Ishikawa (cell line): Measurements from ENCODE around the gene GPR55.

Experiments
- CEBPB ChIP-seq: IDR thresholded peaks from 2 replicates; pipeline ENCODE4 v1.6.1; 2012
- CREB1 ChIP-seq: IDR thresholded peaks from 2 replicates; pipeline ENCODE4 v1.6.1; 2012; ENCODE audit warnings: low read depth
- EGR1 ChIP-seq: IDR thresholded peaks from 2 replicates; pipeline ENCODE4 v1.6.1; 2012
- EP300 ChIP-seq: IDR thresholded peaks from 2 replicates; pipeline ENCODE4 v1.6.1; 2012; ENCODE audit warnings: borderline replicate concordance
- FOXM1 ChIP-seq: IDR thresholded peaks from 2 replicates; pipeline ENCODE4 v1.6.1; 2012; ENCODE audit warnings: low read depth, borderline replicate concordance
- NFIC ChIP-seq: IDR thresholded peaks from 2 replicates; pipeline ENCODE4 v1.6.1; 2012
- RAD21 ChIP-seq: IDR thresholded peaks from 2 replicates; pipeline ENCODE4 v1.6.1; 2012; ENCODE audit warnings: low read depth
- TAF1 ChIP-seq: IDR thresholded peaks from 2 replicates; pipeline ENCODE4 v1.6.1; 2012; ENCODE audit warnings: low read depth, mild to moderate bottlenecking
- TCF12 ChIP-seq: IDR thresholded peaks from 2 replicates; pipeline ENCODE4 v1.6.1; 2012; ENCODE audit warnings: low read depth
- TEAD4 ChIP-seq: IDR thresholded peaks from 2 replicates; pipeline ENCODE4 v1.6.1; 2012
- YY1 ChIP-seq: IDR thresholded peaks from 2 replicates; pipeline ENCODE4 v1.6.1; 2012; ENCODE audit warnings: low read depth
- ZBTB7A ChIP-seq: IDR thresholded peaks from 2 replicates; pipeline ENCODE4 v1.6.1; 2012; ENCODE audit warnings: low read depth
- TF ChIP-seq, protein P1 (sequence below): IDR thresholded peaks from 2 replicates; pipeline ENCODE4 v1.6.1; 2012
- TF ChIP-seq, protein P2 (sequence below): IDR thresholded peaks from 2 replicates; pipeline ENCODE4 v1.6.1; 2012; ENCODE audit warnings: low read depth, mild to moderate bottlenecking
- TF ChIP-seq, protein P3 (sequence below): IDR thresholded peaks from 2 replicates; pipeline ENCODE4 v1.6.1; 2012

GPR55 gene

DNA sequence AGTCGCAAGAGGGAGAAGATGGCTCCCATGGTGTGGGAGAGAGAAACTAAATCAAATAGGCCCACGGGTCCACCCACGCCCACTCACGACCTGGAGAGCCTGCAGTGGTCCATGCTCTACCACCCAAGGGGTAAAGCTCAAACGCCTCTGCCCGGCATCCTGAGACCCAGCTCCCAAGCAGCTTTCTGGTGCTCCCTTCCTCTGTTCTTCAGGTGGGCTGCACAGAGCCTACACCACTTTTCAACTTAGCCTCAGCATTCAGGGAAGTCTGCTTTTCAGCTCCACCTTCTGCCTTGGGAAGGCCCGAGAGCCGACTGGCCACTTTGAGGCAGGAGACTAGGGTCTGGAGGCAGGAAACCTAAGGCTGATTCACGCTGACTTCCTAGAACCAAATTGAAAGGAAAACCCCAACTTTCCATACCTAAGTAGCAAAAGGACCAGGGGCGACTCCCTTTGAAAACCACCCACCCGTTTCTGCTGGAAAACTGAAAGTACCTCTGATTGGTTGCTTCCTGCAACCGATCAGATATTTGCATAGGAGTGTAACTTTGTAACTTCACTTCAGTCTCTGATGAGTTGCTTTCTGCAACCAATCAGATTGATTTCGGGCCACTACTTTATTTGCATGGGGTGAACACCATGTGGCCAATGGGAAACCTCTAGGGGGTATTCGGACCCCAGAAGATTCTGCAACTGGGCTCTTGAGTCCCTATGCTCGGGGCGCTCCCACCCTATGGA is 44.0 kb upstream of the GPR55 start:
- TF ChIP-seq, protein P1, sequence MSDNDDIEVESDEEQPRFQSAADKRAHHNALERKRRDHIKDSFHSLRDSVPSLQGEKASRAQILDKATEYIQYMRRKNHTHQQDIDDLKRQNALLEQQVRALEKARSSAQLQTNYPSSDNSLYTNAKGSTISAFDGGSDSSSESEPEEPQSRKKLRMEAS: no peak
- TF ChIP-seq, protein P2, sequence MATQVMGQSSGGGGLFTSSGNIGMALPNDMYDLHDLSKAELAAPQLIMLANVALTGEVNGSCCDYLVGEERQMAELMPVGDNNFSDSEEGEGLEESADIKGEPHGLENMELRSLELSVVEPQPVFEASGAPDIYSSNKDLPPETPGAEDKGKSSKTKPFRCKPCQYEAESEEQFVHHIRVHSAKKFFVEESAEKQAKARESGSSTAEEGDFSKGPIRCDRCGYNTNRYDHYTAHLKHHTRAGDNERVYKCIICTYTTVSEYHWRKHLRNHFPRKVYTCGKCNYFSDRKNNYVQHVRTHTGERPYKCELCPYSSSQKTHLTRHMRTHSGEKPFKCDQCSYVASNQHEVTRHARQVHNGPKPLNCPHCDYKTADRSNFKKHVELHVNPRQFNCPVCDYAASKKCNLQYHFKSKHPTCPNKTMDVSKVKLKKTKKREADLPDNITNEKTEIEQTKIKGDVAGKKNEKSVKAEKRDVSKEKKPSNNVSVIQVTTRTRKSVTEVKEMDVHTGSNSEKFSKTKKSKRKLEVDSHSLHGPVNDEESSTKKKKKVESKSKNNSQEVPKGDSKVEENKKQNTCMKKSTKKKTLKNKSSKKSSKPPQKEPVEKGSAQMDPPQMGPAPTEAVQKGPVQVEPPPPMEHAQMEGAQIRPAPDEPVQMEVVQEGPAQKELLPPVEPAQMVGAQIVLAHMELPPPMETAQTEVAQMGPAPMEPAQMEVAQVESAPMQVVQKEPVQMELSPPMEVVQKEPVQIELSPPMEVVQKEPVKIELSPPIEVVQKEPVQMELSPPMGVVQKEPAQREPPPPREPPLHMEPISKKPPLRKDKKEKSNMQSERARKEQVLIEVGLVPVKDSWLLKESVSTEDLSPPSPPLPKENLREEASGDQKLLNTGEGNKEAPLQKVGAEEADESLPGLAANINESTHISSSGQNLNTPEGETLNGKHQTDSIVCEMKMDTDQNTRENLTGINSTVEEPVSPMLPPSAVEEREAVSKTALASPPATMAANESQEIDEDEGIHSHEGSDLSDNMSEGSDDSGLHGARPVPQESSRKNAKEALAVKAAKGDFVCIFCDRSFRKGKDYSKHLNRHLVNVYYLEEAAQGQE: no peak
- TF ChIP-seq CEBPB (no peak), EP300 (no peak)

DNA sequence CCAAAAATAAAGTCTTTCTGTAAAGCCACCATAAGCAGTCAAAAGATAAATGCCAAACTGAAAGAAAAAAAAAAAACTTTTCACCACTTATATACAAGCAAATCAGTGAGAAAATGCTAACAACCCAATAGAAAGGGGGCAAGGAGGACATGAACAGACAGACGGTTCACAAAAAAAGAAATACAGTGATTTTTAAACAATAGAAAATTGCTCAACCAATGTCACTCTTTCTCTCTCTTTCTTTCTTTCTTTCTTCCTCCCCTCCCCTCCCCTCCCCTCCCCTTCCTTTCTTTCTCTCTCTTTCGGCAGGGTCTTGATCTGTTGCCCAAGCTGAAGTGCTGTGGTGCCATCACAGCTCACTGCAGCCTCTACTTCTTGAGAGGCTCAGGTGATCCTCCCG is 42.1 kb upstream of the GPR55 start:
- TF ChIP-seq, protein P3, sequence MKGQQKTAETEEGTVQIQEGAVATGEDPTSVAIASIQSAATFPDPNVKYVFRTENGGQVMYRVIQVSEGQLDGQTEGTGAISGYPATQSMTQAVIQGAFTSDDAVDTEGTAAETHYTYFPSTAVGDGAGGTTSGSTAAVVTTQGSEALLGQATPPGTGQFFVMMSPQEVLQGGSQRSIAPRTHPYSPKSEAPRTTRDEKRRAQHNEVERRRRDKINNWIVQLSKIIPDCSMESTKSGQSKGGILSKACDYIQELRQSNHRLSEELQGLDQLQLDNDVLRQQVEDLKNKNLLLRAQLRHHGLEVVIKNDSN: no peak
- TF ChIP-seq TEAD4 (no peak), RAD21 (no peak), CEBPB (no peak), TCF12 (no peak), ZBTB7A (no peak), TAF1 (no peak)
- TF ChIP-seq, protein P1: no peak

DNA sequence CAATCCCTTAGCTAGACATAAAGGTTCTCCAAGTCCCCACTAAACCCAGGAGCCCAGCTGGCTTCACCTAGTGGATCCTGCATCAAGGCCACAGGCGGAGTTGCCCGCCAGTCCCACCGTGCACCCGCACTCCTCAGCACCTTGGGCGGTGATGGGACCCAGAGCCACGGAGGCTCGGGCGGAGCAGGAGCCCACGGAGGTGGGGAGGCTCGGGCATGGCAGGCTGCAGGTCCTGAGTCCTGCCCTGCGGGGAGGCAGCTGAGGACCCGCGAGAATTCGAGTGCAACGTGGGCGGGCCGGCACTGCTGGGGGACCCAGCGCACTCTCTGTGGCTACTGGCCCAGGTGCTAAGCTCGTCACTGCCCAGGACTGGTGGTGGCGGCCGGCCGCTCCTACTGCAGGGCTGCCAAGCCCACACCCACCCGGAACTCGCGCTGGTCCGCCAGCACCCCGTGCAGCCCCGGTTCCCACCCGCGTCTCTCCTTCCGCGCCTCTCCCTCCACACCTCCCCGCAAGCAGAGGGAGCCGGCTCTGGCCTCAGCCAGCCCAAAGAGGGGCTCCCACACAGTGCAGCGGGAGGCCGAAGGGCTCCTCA is 39.2 kb upstream of the GPR55 start:
- TF ChIP-seq, protein P1: no peak
- TF ChIP-seq RAD21: no peak
- no peak for TF ChIP-seq EGR1
- TF ChIP-seq, protein P3: no peak
- no peak for TF ChIP-seq NFIC
- TF ChIP-seq EP300: no peak
- TF ChIP-seq CEBPB: no peak
- no peak for TF ChIP-seq CREB1
- TF ChIP-seq FOXM1: no peak
- TF ChIP-seq, protein P2: no peak

DNA sequence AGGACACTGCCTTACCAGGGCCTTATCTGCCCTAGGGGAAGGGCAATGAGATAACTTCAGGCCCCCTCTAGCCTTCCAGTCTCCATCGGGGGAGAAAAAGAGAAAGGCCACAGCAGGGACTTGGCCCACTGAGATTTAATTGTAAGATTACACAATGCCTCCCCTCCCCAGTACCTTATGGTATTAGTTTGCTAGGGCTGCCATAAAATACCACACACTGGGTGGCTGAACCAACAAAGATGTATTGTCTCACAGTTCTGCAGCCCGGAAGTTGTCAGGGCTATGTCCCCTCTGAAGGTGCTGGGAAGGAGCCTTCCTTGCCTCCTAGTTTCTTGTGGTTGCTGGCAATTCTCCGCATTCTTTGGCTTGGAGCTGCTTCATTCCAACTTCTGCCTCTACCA is 36.0 kb upstream of the GPR55 start:
- TF ChIP-seq NFIC (no peak), RAD21 (no peak), TCF12 (no peak), FOXM1 (no peak), EP300 (no peak), YY1 (no peak), CEBPB (no peak), CREB1 (no peak), TAF1 (no peak), EGR1 (no peak), ZBTB7A (no peak), TEAD4 (no peak)
- TF ChIP-seq, protein P3: no peak
- TF ChIP-seq, protein P2: no peak
